Measurements from ENCODE around the gene C1QTNF12. TPM values are rescaled to one million over a fixed set of nuclear protein-coding genes. Genes with fewer than 3 reads are reported as not detected.

Gene C1QTNF12
- total RNA-seq, 1 experiment from 2014 or later = 4.4 TPM

GRCh38 chr1:1228187-1228586, 18.3 kb downstream of the C1QTNF12 start:
- Histone ChIP-seq H3T11ph (ENCODE audit: low read length) (no peak overlapping the region), H2BK20ac (ENCODE audit: low read depth, low read length, poor library complexity, severe bottlenecking) (no peak overlapping the region), H2BK12ac (ENCODE audit: insufficient read length, low read depth, low read length) (no peak overlapping the region), H3K4me1 (ENCODE audit: insufficient read depth, low read length) (no peaks in the 10 kb centered on the region), H3K23ac (ENCODE audit: insufficient read length, low read depth, low read length) (no peak overlapping the region), H2AFZ (ENCODE audit: low read length) (no peak overlapping the region), H3K4ac (ENCODE audit: low read depth, low read length) (no peak overlapping the region), H2BK15ac (ENCODE audit: low read depth, low read length) (no peak overlapping the region), H3K14ac (ENCODE audit: insufficient read depth, low read length) (no peak overlapping the region), H3K9ac (ENCODE audit: extremely low read depth, insufficient read length, low read length) (no peak overlapping the region), H3K27ac (ENCODE audit: insufficient read length, low read depth, low read length) (no peak overlapping the region), H3K23me2 (ENCODE audit: insufficient read length, low read depth, low read length, poor library complexity, severe bottlenecking) (peaks cover 6% of the 10 kb centered on the region), H4K20me1 (ENCODE audit: control insufficient read depth, insufficient read depth, insufficient read length) (no peaks in the 10 kb centered on the region), H3K79me1 (ENCODE audit: insufficient read depth, low read depth, low read length, poor library complexity, severe bottlenecking) (peaks cover 2% of the 10 kb centered on the region), H3K27me3 (ENCODE audit: insufficient read depth, low read length) (no peaks in the 10 kb centered on the region), H2BK5ac (ENCODE audit: insufficient read length, low read length) (no peak overlapping the region), H3K79me2 (ENCODE audit: insufficient read depth, low read length) (peaks cover 2% of the 10 kb centered on the region; the same call in 1 of the 2 replicates), H3K18ac (ENCODE audit: insufficient read length, low read depth, low read length) (no peak overlapping the region), H2AK5ac (ENCODE audit: insufficient read length, low read length) (no peak overlapping the region), H4K91ac (ENCODE audit: insufficient read length, low read depth, low read length) (no peak overlapping the region), H3K56ac (ENCODE audit: insufficient read length, low read depth, low read length) (no peak overlapping the region), H3K9me3 (ENCODE audit: control insufficient read depth, low read depth, low read length) (no peaks in the 10 kb centered on the region), H4K8ac (replicated peaks; ENCODE audit: insufficient read length, low read depth, low read length) (no peak overlapping the region), H2BK120ac (ENCODE audit: low read depth, low read length, poor library complexity, severe bottlenecking) (no peak overlapping the region), H3K4me2 (ENCODE audit: insufficient read depth, insufficient read length, low read length) (no peak overlapping the region), H4K5ac (ENCODE audit: insufficient read length, low read depth, low read length) (no peak overlapping the region)
- Mint-ChIP-seq H3K36me3 (ENCODE audit: insufficient read depth in 1 of 3, low read depth in 3 of 3) (peaks cover 15 to 45% (median 39%) of the 10 kb centered on the region in 3 experiments), H3K4me3 (no peak overlapping the region), H3K9me3 (no peaks in the 10 kb centered on the region), H3K27me3 (ENCODE audit: low read depth) (no peaks in the 10 kb centered on the region), H3K4me1 (peaks cover 7 to 10% of the 10 kb centered on the region in 2 experiments), H3K27ac (no peak overlapping the region; a peak in 1 of 7 replicates)
- TF ChIP-seq, protein P1, sequence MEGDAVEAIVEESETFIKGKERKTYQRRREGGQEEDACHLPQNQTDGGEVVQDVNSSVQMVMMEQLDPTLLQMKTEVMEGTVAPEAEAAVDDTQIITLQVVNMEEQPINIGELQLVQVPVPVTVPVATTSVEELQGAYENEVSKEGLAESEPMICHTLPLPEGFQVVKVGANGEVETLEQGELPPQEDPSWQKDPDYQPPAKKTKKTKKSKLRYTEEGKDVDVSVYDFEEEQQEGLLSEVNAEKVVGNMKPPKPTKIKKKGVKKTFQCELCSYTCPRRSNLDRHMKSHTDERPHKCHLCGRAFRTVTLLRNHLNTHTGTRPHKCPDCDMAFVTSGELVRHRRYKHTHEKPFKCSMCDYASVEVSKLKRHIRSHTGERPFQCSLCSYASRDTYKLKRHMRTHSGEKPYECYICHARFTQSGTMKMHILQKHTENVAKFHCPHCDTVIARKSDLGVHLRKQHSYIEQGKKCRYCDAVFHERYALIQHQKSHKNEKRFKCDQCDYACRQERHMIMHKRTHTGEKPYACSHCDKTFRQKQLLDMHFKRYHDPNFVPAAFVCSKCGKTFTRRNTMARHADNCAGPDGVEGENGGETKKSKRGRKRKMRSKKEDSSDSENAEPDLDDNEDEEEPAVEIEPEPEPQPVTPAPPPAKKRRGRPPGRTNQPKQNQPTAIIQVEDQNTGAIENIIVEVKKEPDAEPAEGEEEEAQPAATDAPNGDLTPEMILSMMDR (conservative IDR thresholded peaks at IDR 0.05) = no peak
- DNase-seq = no peak
- WGBS (ENCODE audit: extremely low coverage, insufficient read length, low lambda C conversion rate) = no CpG with 5 or more reads among the region's 30 CpGs
